Vagina (tissue), 2 donors: ENCODE data around the gene F5.

Experiments
- CTCF ChIP-seq, 3 experiments: fragments of 450-650 bp in 2 of 3; fragments of 200-600 bp in 1 of 3; sonication (generic) in 1 of 3; IDR thresholded peaks; one replicate each; pipeline ENCODE4 v1.5.1; 2017 to 2019; ENCODE audit warnings: antibody characterized with exemption in 3 of 3, mild to moderate bottlenecking in 2 of 3, moderate library complexity in 2 of 3
- POLR2A ChIP-seq, 2 donors: fragments of 450-650 bp; IDR thresholded peaks; one replicate each; pipeline ENCODE4 v1.6.1; 2017; ENCODE audit warnings: antibody characterized with exemption in 2 of 2, mild to moderate bottlenecking in 2 of 2, moderate library complexity in 2 of 2

DNA sequence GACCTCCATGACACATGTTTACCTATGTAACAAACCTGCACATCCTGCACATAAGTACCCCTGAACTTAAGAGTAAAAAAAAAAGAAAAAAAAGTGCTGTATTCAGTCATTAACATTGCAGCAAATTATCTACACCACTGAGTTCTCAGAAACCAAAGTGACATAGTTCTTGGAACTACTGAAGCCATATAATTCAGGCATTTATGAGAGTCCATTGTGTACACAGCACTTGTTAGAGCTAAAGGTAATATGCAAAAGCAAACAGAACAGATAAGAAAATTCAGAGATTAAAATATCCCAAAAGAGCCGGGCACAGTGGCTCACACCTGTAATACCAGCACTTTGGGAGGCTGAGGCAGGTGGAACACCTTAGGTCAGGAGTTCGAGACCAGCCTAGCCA is 38.0 kb downstream of the F5 start:
- TF ChIP-seq CTCF (IDR thresholded peaks at IDR 0.05) (no peak), POLR2A (IDR thresholded peaks at IDR 0.05) (no peak)
